Activated CD4-positive, alpha-beta T cell treated with anti-CD3 and anti-CD28 coated beads for 36 hours (primary cell): ENCODE results near the gene SORCS1. TPM values are rescaled to one million over a fixed set of nuclear protein-coding genes. Genes with fewer than 3 reads are reported as not detected.

Source experiments
- ATAC-seq: fragments of 200-7000 bp; cut with Tn5 transposase; one replicate; pipeline ENCODE4 v1.10.0; 2021; ENCODE audit warnings: mild to moderate bottlenecking, moderate library complexity
- CTCF ChIA-PET: fragments of 350-600 bp; sonication (Branson Sonifier 250); formaldehyde crosslinking; loops from one replicate; lab custom pipeline; 2021; ENCODE audit warnings: antibody characterized with exemption; lab: Charles Lee
- POLR2A ChIA-PET: fragments of 350-600 bp; sonication (Branson Sonifier 250); formaldehyde crosslinking; loops from one replicate; lab custom pipeline; 2021; ENCODE audit warnings: antibody characterized with exemption, inconsistent platforms; lab: Charles Lee
- DNase-seq: peaks from one replicate; pipeline ENCODE4 v3.0.0-alpha.2; 2020
- H3K27ac Mint-ChIP-seq: one replicate; pipeline ENCODE4 v1.8.0; 2021; ENCODE audit warnings: mixed read lengths
- H3K27me3 Mint-ChIP-seq: one replicate; pipeline ENCODE4 v1.8.0; 2021; ENCODE audit warnings: mixed read lengths
- H3K36me3 Mint-ChIP-seq: one replicate; pipeline ENCODE4 v1.8.0; 2021; ENCODE audit warnings: low read depth, mixed read lengths
- H3K4me1 Mint-ChIP-seq: one replicate; pipeline ENCODE4 v1.8.0; 2021; ENCODE audit warnings: mixed read lengths
- H3K4me3 Mint-ChIP-seq: one replicate; pipeline ENCODE4 v1.8.0; 2021; ENCODE audit warnings: mild to moderate bottlenecking, moderate library complexity, mixed read lengths
- H3K9me3 Mint-ChIP-seq: one replicate; pipeline ENCODE4 v1.8.0; 2021; ENCODE audit warnings: low read depth, mixed read lengths
- intact Hi-C, 2 experiments: fragments of 100-400 bp; cut with DNase I in 1 of 2; cut with micrococcal nuclease in 1 of 2; formaldehyde crosslinking; loops; one replicate each; pipeline versions ENCODE4 v1.14.2 to v1.15.1; 2022 to 2024; cut with DNase I, micrococcal nuclease
- total RNA-seq, 2 experiments: library from RNA; stranded (reverse); gene quantifications; one replicate each; pipeline ENCODE4 v1.2.3, GENCODE V29; 2021

SORCS1 gene
- total RNA-seq, 2 experiments from 2014 or later = not detected

- no peak for ATAC-seq
- POLR2A ChIA-PET = no interaction called here
- H3K9me3 Mint-ChIP-seq = peaks cover 5% of the 10 kb centered on the region
- no peak for DNase-seq
- no peak overlapping the region for H3K27ac Mint-ChIP-seq
- intact Hi-C loops = no loop called here
- H3K4me3 Mint-ChIP-seq = no peak overlapping the region
- CTCF ChIA-PET = no interaction called here
- no peaks in the 10 kb centered on the region for H3K4me1 Mint-ChIP-seq
- no peaks in the 10 kb centered on the region for H3K36me3 Mint-ChIP-seq
- H3K27me3 Mint-ChIP-seq = no peaks in the 10 kb centered on the region
Observed at GRCh38 chr10:107103174-107104025, 61.1 kb downstream of the SORCS1 start.

GRCh38 chr10:107098326-107098725 is 66.2 kb downstream of the SORCS1 start:
- Mint-ChIP-seq H3K36me3 (no peaks in the 10 kb centered on the region), H3K27ac (no peak overlapping the region), H3K9me3 (peaks cover 7% of the 10 kb centered on the region), H3K4me3 (no peak overlapping the region), H3K4me1 (no peaks in the 10 kb centered on the region), H3K27me3 (no peaks in the 10 kb centered on the region)
- ChIA-PET POLR2A (no interaction called here), CTCF (no interaction called here)
- ATAC-seq = no peak
- no peak for DNase-seq
- intact Hi-C loops = no loop called here

- H3K36me3 Mint-ChIP-seq = no peaks in the 10 kb centered on the region
- H3K4me3 Mint-ChIP-seq = no peak overlapping the region
- peaks cover 11% of the 10 kb centered on the region for H3K9me3 Mint-ChIP-seq
- CTCF ChIA-PET = no interaction called here
- DNase-seq (no peak), ATAC-seq (no peak)
- H3K27ac Mint-ChIP-seq = no peak overlapping the region
- no peaks in the 10 kb centered on the region for H3K4me1 Mint-ChIP-seq
- POLR2A ChIA-PET = no interaction called here
- intact Hi-C loops = no loop called here
- no peaks in the 10 kb centered on the region for H3K27me3 Mint-ChIP-seq
Observed at GRCh38 chr10:107094824-107095522, 69.5 kb downstream of the SORCS1 start.

- intact Hi-C loops = no loop called here
- ATAC-seq (no peak), DNase-seq (no peak)
- no peaks in the 10 kb centered on the region for H3K36me3 Mint-ChIP-seq
- no peaks in the 10 kb centered on the region for H3K4me1 Mint-ChIP-seq
- H3K27me3 Mint-ChIP-seq = no peaks in the 10 kb centered on the region
- no peak overlapping the region for H3K4me3 Mint-ChIP-seq
- POLR2A ChIA-PET = interaction anchor here (0.8 kb wide), 1 partner anchor 286 kb away, joined by 3 read pairs; no protein-coding TSS in a partner anchor
- H3K9me3 Mint-ChIP-seq = peaks cover 11% of the 10 kb centered on the region
- CTCF ChIA-PET = no interaction called here
- H3K27ac Mint-ChIP-seq = no peak overlapping the region
Observed at GRCh38 chr10:107092321-107092720, 72.2 kb downstream of the SORCS1 start.

- intact Hi-C loops = no loop called here
- H3K27ac Mint-ChIP-seq = no peak overlapping the region
- no peaks in the 10 kb centered on the region for H3K4me1 Mint-ChIP-seq
- ATAC-seq = no peak
- no peak overlapping the region for H3K4me3 Mint-ChIP-seq
- POLR2A ChIA-PET = no interaction called here
- DNase-seq = no peak
- H3K9me3 Mint-ChIP-seq = peaks cover 11% of the 10 kb centered on the region
- H3K36me3 Mint-ChIP-seq = no peaks in the 10 kb centered on the region
- H3K27me3 Mint-ChIP-seq = no peaks in the 10 kb centered on the region
- CTCF ChIA-PET = no interaction called here
Observed at GRCh38 chr10:107091126-107091525, 73.4 kb downstream of the SORCS1 start.

- DNase-seq (no peak), ATAC-seq (no peak)
- Mint-ChIP-seq H3K4me3 (no peak overlapping the region), H3K9me3 (peaks cover 5% of the 10 kb centered on the region), H3K27ac (no peak overlapping the region), H3K27me3 (no peaks in the 10 kb centered on the region), H3K36me3 (no peaks in the 10 kb centered on the region), H3K4me1 (no peaks in the 10 kb centered on the region)
- ChIA-PET CTCF (no interaction called here), POLR2A (interaction anchor here (0.6 kb wide), 1 partner anchor 98 kb away, joined by 3 read pairs; no protein-coding TSS in a partner anchor)
- intact Hi-C loops = no loop called here
Observed at GRCh38 chr10:107085665-107086525, 78.6 kb downstream of the SORCS1 start.

- Mint-ChIP-seq H3K36me3 (no peaks in the 10 kb centered on the region), H3K4me3 (no peak overlapping the region), H3K27ac (no peak overlapping the region), H3K9me3 (peaks cover 3% of the 10 kb centered on the region), H3K27me3 (no peaks in the 10 kb centered on the region), H3K4me1 (no peaks in the 10 kb centered on the region)
- DNase-seq = no peak
- intact Hi-C loops = no loop called here
- POLR2A ChIA-PET = no interaction called here
- CTCF ChIA-PET = no interaction called here
- no peak for ATAC-seq
Observed at GRCh38 chr10:107083388-107084009, 81.0 kb downstream of the SORCS1 start.

- H3K27me3 Mint-ChIP-seq = no peaks in the 10 kb centered on the region
- no peak for DNase-seq
- H3K4me1 Mint-ChIP-seq = no peaks in the 10 kb centered on the region
- H3K9me3 Mint-ChIP-seq = peaks cover 2% of the 10 kb centered on the region
- intact Hi-C loops = no loop called here
- POLR2A ChIA-PET = no interaction called here
- H3K36me3 Mint-ChIP-seq = no peaks in the 10 kb centered on the region
- CTCF ChIA-PET = no interaction called here
- H3K4me3 Mint-ChIP-seq = no peak overlapping the region
- no peak overlapping the region for H3K27ac Mint-ChIP-seq
- ATAC-seq = no peak
Observed at GRCh38 chr10:107081644-107082043, 82.9 kb downstream of the SORCS1 start.

GRCh38 chr10:107075117-107075516 is 89.4 kb downstream of the SORCS1 start:
- DNase-seq (no peak), ATAC-seq (no peak)
- ChIA-PET POLR2A (no interaction called here), CTCF (no interaction called here)
- Mint-ChIP-seq H3K9me3 (peaks cover 4% of the 10 kb centered on the region), H3K4me1 (no peaks in the 10 kb centered on the region), H3K4me3 (no peak overlapping the region), H3K36me3 (no peaks in the 10 kb centered on the region), H3K27me3 (no peaks in the 10 kb centered on the region), H3K27ac (no peak overlapping the region)
- intact Hi-C loops = no loop called here

GRCh38 chr10:107072786-107073185 is 91.7 kb downstream of the SORCS1 start:
- H3K27me3 Mint-ChIP-seq = no peaks in the 10 kb centered on the region
- DNase-seq = no peak
- ChIA-PET CTCF (no interaction called here), POLR2A (no interaction called here)
- no peaks in the 10 kb centered on the region for H3K36me3 Mint-ChIP-seq
- H3K9me3 Mint-ChIP-seq = peaks cover 4% of the 10 kb centered on the region
- no peak overlapping the region for H3K27ac Mint-ChIP-seq
- ATAC-seq = no peak
- no peaks in the 10 kb centered on the region for H3K4me1 Mint-ChIP-seq
- intact Hi-C loops = no loop called here
- H3K4me3 Mint-ChIP-seq = no peak overlapping the region

- no peaks in the 10 kb centered on the region for H3K4me1 Mint-ChIP-seq
- H3K4me3 Mint-ChIP-seq = no peak overlapping the region
- no peak for ATAC-seq
Observed at GRCh38 chr10:107072028-107072427, 92.5 kb downstream of the SORCS1 start.

More at GRCh38 chr10:107072028-107072427, 92.5 kb downstream of the SORCS1 start:
- DNase-seq = no peak
- ChIA-PET POLR2A (no interaction called here), CTCF (no interaction called here)
- peaks cover 2% of the 10 kb centered on the region for H3K9me3 Mint-ChIP-seq
- no peaks in the 10 kb centered on the region for H3K27me3 Mint-ChIP-seq
- intact Hi-C loops = no loop called here
- H3K36me3 Mint-ChIP-seq = no peaks in the 10 kb centered on the region
- H3K27ac Mint-ChIP-seq = no peak overlapping the region
